Prostate gland (tissue), 2 donors: ENCODE measurements around the gene KRTAP3-2.
"Not testable (repeated sequence)": the region's sequence is repeated elsewhere in the genome, so short reads cannot be mapped to it uniquely, and the experiment has no call there.

Experiments
- POLR2A ChIP-seq: fragments of 450-650 bp; IDR thresholded peaks from one replicate; pipeline ENCODE4 v1.6.1; 2016; ENCODE audit warnings: antibody characterized with exemption, mild to moderate bottlenecking
- POLR2AphosphoS5 ChIP-seq: sonication (generic); formaldehyde crosslinking; IDR thresholded peaks from one replicate; pipeline ENCODE4 v1.6.1; 2017; ENCODE audit warnings: antibody characterized with exemption
- TF ChIP-seq, protein P1 (sequence below), 4 experiments: fragments of 200-600 bp in 2 of 4; fragments of 450-650 bp in 2 of 4; sonication (generic) in 2 of 4; IDR thresholded peaks; 1 replicate in 3 of 4; 2 replicates in 1 of 4; pipeline ENCODE4 v1.5.1; 2016 to 2019; ENCODE audit warnings: antibody characterized with exemption in 4 of 4, mild to moderate bottlenecking in 2 of 4, moderate library complexity in 2 of 4

DNA sequence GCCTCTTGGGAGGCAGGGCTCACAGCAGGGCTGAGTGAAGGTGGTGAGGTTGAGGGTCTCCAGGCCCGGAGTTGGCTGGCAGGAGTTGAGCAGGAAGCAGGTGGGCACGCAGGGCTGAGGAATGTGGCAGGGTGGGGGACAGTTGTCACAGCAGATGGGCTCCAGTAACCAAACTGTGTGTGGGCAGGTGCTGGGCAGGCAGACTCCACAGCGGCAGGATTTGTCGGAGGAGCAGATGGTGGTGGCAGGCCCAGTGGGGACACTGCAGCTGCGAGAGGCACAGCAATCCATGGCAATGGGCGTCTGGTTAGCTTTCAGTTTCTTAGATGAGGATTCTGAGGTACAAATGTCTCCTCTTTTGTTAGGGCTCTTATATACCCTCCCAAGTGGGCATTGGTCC, at the start of gene KRTAP3-2:
- TF ChIP-seq POLR2A, POLR2AphosphoS5: not testable (repeated sequence)
- TF ChIP-seq, protein P1, sequence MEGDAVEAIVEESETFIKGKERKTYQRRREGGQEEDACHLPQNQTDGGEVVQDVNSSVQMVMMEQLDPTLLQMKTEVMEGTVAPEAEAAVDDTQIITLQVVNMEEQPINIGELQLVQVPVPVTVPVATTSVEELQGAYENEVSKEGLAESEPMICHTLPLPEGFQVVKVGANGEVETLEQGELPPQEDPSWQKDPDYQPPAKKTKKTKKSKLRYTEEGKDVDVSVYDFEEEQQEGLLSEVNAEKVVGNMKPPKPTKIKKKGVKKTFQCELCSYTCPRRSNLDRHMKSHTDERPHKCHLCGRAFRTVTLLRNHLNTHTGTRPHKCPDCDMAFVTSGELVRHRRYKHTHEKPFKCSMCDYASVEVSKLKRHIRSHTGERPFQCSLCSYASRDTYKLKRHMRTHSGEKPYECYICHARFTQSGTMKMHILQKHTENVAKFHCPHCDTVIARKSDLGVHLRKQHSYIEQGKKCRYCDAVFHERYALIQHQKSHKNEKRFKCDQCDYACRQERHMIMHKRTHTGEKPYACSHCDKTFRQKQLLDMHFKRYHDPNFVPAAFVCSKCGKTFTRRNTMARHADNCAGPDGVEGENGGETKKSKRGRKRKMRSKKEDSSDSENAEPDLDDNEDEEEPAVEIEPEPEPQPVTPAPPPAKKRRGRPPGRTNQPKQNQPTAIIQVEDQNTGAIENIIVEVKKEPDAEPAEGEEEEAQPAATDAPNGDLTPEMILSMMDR (IDR thresholded peaks at IDR 0.05), result not testable (repeated sequence)
